HepG2 (cell line): Measurements from ENCODE around the gene TLN1. TPM values are rescaled to one million over a fixed set of nuclear protein-coding genes. Genes with fewer than 3 reads are reported as not detected.

Source experiments
- CCAR2 ChIP-seq: fragments of 200-400 bp; formaldehyde crosslinking; optimal IDR thresholded peaks from 2 replicates; pipeline ENCODE3; 2018; ENCODE audit warnings: low read depth, mild to moderate bottlenecking, low read length, moderate library complexity
- GLI4 ChIP-seq: sonication (generic); formaldehyde crosslinking; IDR thresholded peaks from 2 replicates; pipeline ENCODE4 v1.5.1; 2020; ENCODE audit warnings: missing genetic modification reagents, mild to moderate bottlenecking, moderate library complexity, borderline replicate concordance
- GTF2F1 ChIP-seq: fragments of 150-350 bp; IDR thresholded peaks from 2 replicates; pipeline ENCODE4 v1.6.1; 2014; ENCODE audit warnings: low read length
- HNF4G ChIP-seq, 2 experiments: sonication (generic) in 1 of 2; formaldehyde crosslinking in 1 of 2; IDR thresholded peaks; 2 replicates each; pipeline versions ENCODE4 v1.4.0 to v1.6.1; 2011 to 2020; ENCODE audit warnings: borderline replicate concordance in 2 of 2, low read depth in 2 of 2, mild to moderate bottlenecking in 2 of 2, low read length in 1 of 2, missing genetic modification reagents in 1 of 2, moderate library complexity in 1 of 2
- ONECUT2 ChIP-seq: sonication (generic); formaldehyde crosslinking; IDR thresholded peaks from 2 replicates; pipeline ENCODE4 v1.4.0; 2020; ENCODE audit warnings: missing genetic modification reagents
- SSRP1 ChIP-seq: IDR thresholded peaks from 2 replicates; pipeline ENCODE4 v1.6.1; 2016; ENCODE audit warnings: control low read depth
- SUZ12 ChIP-seq: fragments of 150-350 bp; IDR thresholded peaks from 2 replicates; pipeline ENCODE4 v1.6.1; 2014; ENCODE audit warnings: low read depth, low read length
- TAF15 ChIP-seq: fragments of 200-400 bp; formaldehyde crosslinking; IDR thresholded peaks from one replicate; pipeline ENCODE4 v1.6.1; 2018; ENCODE audit warnings: mild to moderate bottlenecking, low read depth, low read length; ENCODE audit not compliant: poor library complexity, severe bottlenecking
- TEAD3 ChIP-seq: optimal IDR thresholded peaks from 2 replicates; pipeline ENCODE3; 2016; ENCODE audit warnings: borderline replicate concordance
- ZBTB10 ChIP-seq: sonication (generic); formaldehyde crosslinking; IDR thresholded peaks from 2 replicates; pipeline ENCODE4 v1.4.0; 2020; ENCODE audit warnings: missing genetic modification reagents, borderline replicate concordance
- ZFX ChIP-seq: sonication (generic); formaldehyde crosslinking; IDR thresholded peaks from 2 replicates; pipeline ENCODE4 v1.4.0; 2020; ENCODE audit warnings: mild to moderate bottlenecking, low read depth, missing genetic modification reagents, moderate library complexity
- ZNF230 ChIP-seq: sonication (generic); formaldehyde crosslinking; IDR thresholded peaks from 2 replicates; pipeline ENCODE4 v1.4.0; 2020; ENCODE audit warnings: mild to moderate bottlenecking, missing genetic modification reagents
- ZNF703 ChIP-seq: sonication (generic); formaldehyde crosslinking; IDR thresholded peaks from 2 replicates; pipeline ENCODE4 v1.5.1; 2020; ENCODE audit warnings: missing genetic modification reagents, mild to moderate bottlenecking, moderate library complexity, borderline replicate concordance
- polyA plus RNA-seq, 8 experiments: library from polyadenylated mRNA; depleted of rRNA in 3 of 8; stranded (reverse) in 7 of 8; unstranded in 1 of 8; fragments of >200 nt; fragmentation: Illumina TruSeq in 4 of 8; extraction: Trizol in 4 of 8; gene quantifications; 2 replicates each; pipeline versions ENCODE4 v1.2.1 to v1.2.3, GENCODE V29; 2011 to 2016; ENCODE audit warnings: low read depth in 4 of 8, missing spikeins in 1 of 8, mixed read lengths in 1 of 8; ENCODE audit not compliant: insufficient read depth in 1 of 8
- total RNA-seq, 5 experiments: library from RNA; depleted of rRNA; stranded (reverse); fragments of >200 nt; fragmentation: Illumina TruSeq; extraction: Trizol; gene quantifications; 2 replicates each; pipeline ENCODE4 v1.2.3, GENCODE V29; 2016; ENCODE audit warnings: low read depth in 1 of 5
- TF ChIP-seq, protein P1 (sequence below): fragments of 450-650 bp; IDR thresholded peaks from 2 replicates; pipeline ENCODE4 v1.6.1; 2017
- TF ChIP-seq, protein P2 (sequence below): sonication (generic); formaldehyde crosslinking; IDR thresholded peaks from 2 replicates; pipeline ENCODE4 v1.4.0; 2020; ENCODE audit warnings: low read depth, missing genetic modification reagents
- TF ChIP-seq, protein P3 (sequence below): sonication (generic); formaldehyde crosslinking; IDR thresholded peaks from 2 replicates; pipeline ENCODE4 v1.4.0; 2020; ENCODE audit warnings: missing genetic modification reagents
- TF ChIP-seq, protein P4 (sequence below): sonication (generic); formaldehyde crosslinking; conservative IDR thresholded peaks from 2 replicates; pipeline ENCODE4 v1.4.0; 2020; ENCODE audit warnings: missing genetic modification reagents

The TLN1 gene
- total and polyA plus RNA-seq, 2 of the 13 experiments (the other 11 are each of a cell fraction or from before 2014, with no cell fraction given): 35.2 to 51.8 TPM

DNA sequence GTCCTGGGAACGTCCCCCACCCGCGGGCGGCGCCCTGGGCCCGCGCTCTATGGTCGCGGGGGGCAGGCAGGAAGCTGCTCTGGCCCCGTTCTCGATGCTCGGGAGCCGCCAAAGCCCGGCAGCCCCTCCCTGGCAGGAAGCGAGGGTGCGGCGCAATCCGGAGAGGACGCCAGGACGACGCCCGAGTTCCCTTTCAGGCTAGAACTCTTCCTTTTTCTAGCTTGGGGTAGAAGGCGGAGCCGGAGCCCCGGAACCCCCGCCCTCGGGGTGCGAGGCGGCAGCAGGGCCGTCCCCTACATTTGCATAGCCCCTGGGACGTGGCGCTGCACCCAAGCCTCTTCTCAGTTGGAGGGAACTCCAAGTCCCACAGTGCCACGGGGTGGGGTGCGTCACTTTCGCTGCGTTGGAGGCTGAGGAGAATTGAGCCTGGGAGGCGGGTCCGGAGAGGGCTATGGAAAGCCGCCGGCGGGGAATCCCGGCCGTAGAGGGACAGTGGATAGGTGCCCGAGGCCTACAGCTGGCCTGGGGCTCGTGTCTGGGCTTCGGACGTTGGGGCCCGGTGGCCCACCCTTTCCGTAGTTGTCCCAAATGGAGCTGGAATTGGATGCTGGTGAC, at the start of gene TLN1, which contains the start of gene CREB3 (continued):
- TF ChIP-seq ZFX (peak; percentile 88), GLI4 (CRISPR knock-in tag) (no peak; the same call in 1 of the 2 replicates), HNF4G (IDR thresholded peaks at IDR 0.05; ENCODE audit: borderline replicate concordance, low read depth, low read length) (no peak), HNF4G (CRISPR knock-in tag; IDR thresholded peaks at IDR 0.05; ENCODE audit: borderline replicate concordance, low read depth) (peak; percentile 43; the same call in 1 of the 2 replicates), TAF15 (no peak), CCAR2 (no peak), ONECUT2 (CRISPR knock-in tag) (no peak), TEAD3 (peak; percentile 59), ZNF230 (CRISPR knock-in tag) (peak; percentile 22; the same call in 1 of the 2 replicates), GTF2F1 (no peak), SSRP1 (CRISPR knock-in tag) (peak; percentile 14; the same call in 1 of the 2 replicates), ZBTB10 (CRISPR knock-in tag) (peak; percentile 80; the same call in 1 of the 2 replicates), ZNF703 (CRISPR knock-in tag) (no peak), SUZ12 (peak; percentile 60)
- TF ChIP-seq, protein P1, sequence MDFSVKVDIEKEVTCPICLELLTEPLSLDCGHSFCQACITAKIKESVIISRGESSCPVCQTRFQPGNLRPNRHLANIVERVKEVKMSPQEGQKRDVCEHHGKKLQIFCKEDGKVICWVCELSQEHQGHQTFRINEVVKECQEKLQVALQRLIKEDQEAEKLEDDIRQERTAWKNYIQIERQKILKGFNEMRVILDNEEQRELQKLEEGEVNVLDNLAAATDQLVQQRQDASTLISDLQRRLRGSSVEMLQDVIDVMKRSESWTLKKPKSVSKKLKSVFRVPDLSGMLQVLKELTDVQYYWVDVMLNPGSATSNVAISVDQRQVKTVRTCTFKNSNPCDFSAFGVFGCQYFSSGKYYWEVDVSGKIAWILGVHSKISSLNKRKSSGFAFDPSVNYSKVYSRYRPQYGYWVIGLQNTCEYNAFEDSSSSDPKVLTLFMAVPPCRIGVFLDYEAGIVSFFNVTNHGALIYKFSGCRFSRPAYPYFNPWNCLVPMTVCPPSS: no peak
- TF ChIP-seq, protein P2, sequence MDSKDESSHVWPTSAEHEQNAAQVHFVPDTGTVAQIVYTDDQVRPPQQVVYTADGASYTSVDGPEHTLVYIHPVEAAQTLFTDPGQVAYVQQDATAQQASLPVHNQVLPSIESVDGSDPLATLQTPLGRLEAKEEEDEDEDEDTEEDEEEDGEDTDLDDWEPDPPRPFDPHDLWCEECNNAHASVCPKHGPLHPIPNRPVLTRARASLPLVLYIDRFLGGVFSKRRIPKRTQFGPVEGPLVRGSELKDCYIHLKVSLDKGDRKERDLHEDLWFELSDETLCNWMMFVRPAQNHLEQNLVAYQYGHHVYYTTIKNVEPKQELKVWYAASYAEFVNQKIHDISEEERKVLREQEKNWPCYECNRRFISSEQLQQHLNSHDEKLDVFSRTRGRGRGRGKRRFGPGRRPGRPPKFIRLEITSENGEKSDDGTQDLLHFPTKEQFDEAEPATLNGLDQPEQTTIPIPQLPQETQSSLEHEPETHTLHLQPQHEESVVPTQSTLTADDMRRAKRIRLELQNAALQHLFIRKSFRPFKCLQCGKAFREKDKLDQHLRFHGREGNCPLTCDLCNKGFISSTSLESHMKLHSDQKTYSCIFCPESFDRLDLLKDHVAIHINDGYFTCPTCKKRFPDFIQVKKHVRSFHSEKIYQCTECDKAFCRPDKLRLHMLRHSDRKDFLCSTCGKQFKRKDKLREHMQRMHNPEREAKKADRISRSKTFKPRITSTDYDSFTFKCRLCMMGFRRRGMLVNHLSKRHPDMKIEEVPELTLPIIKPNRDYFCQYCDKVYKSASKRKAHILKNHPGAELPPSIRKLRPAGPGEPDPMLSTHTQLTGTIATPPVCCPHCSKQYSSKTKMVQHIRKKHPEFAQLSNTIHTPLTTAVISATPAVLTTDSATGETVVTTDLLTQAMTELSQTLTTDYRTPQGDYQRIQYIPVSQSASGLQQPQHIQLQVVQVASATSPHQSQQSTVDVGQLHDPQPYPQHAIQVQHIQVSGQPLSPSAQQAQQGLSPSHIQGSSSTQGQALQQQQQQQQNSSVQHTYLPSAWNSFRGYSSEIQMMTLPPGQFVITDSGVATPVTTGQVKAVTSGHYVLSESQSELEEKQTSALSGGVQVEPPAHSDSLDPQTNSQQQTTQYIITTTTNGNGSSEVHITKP (CRISPR knock-in tag): peak; percentile 41; the same call in 1 of the 2 replicates
- TF ChIP-seq, protein P3, sequence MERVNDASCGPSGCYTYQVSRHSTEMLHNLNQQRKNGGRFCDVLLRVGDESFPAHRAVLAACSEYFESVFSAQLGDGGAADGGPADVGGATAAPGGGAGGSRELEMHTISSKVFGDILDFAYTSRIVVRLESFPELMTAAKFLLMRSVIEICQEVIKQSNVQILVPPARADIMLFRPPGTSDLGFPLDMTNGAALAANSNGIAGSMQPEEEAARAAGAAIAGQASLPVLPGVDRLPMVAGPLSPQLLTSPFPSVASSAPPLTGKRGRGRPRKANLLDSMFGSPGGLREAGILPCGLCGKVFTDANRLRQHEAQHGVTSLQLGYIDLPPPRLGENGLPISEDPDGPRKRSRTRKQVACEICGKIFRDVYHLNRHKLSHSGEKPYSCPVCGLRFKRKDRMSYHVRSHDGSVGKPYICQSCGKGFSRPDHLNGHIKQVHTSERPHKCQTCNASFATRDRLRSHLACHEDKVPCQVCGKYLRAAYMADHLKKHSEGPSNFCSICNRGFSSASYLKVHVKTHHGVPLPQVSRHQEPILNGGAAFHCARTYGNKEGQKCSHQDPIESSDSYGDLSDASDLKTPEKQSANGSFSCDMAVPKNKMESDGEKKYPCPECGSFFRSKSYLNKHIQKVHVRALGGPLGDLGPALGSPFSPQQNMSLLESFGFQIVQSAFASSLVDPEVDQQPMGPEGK: peak; percentile 91
- TF ChIP-seq, protein P4, sequence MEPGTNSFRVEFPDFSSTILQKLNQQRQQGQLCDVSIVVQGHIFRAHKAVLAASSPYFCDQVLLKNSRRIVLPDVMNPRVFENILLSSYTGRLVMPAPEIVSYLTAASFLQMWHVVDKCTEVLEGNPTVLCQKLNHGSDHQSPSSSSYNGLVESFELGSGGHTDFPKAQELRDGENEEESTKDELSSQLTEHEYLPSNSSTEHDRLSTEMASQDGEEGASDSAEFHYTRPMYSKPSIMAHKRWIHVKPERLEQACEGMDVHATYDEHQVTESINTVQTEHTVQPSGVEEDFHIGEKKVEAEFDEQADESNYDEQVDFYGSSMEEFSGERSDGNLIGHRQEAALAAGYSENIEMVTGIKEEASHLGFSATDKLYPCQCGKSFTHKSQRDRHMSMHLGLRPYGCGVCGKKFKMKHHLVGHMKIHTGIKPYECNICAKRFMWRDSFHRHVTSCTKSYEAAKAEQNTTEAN (CRISPR knock-in tag): peak; percentile 64; the same call in 1 of the 2 replicates
